A549 treated with dexamethasone at 1 μM for 4 hours (cell line): ENCODE measurements around the gene ALDOC. TPM values are rescaled to one million over a fixed set of nuclear protein-coding genes. Genes with fewer than 3 reads are reported as not detected.

ENCODE experiments used
- total RNA-seq: library from RNA; stranded (reverse); fragments of 200-300 nt; extraction: Qiagen RNA extraction; gene quantifications from 5 replicates; pipeline ENCODE4 v1.2.3, GENCODE V29; 2022

ALDOC gene
- total RNA-seq: 1.4 to 2.5 TPM (median 2.0 TPM) in 5 replicates

GRCh38 chr17:28576758-28577465, at the start of gene ALDOC:
Gene ALDOC, minus strand, starts transcription at chr17:28576895. Its CDS starts 1,363 bp downstream, at chr17:28575532.

DNA sequence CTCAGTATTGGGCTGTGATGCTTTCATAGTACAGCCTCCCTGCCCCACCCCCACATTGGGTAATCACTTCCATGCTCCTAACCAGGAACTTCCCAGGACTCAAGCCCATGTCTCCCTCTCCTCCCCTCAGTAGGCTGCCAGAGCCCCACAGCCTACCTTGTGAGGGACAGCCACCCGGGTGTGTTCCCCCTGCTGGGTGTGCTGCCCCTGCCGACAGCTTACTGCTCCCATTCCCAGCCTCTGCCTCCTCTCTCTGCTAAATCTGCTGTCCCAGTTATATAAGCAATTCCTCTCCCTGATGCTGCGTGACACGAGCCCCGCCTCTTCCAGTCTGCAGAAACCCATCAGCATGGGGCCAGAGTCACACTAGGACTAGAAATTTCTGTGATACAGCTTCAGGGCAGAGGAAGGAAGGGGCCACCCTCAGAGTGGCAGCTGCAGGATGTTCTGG, 37.3 kb upstream of the ALDOC start, which contains the start of gene RSKR:
Gene RSKR, minus strand, starts transcription at position 255 of the 451 bp plus-strand sequence. Its CDS starts 24 bp downstream, at position 231.

GRCh38 chr17:28598799-28599310, 22.2 kb upstream of the ALDOC start, which contains the start of gene SPAG5:
Gene SPAG5, minus strand, starts transcription at chr17:28599025. Its CDS starts 79 bp downstream, at chr17:28598946.

DNA sequence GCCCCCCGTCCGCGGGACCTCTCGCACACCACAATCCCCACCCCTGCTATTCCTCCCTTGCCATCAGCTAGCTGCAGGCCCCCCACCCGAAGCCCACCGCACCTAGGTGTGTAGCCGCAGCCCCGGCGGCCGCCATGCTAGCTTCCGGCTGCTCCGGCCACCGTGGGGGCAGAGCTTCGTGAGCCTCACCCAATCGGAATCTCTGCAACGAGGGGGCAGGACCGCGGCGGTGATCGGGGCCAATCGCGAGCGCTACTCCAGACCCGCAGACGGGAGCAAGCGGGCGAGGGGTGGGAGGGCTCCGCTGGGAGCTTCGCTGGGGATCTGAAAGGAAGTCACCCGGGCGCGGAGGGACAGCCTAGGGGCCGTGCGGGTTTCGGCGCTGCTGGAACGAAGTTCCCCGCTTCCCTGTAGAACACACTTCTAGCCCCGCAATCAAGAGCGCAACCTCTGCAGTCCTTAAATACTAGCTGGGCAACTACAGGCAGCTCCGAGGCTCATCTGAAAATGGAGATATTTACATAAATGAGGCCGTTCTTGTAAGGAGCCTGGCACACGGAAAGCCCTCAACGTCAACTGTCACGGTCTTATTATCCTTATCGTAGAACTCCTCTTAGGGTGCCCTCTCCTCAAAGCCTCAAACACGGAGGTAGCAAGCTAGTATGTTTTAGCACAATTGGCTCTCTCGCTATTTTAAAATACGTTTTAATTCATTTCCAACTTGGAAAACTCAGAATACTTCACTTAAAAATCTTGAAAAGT, 5.2 kb downstream of the ALDOC start, which contains the start of gene PIGS:
Gene PIGS, minus strand, starts transcription at position 164 of the 762 bp plus-strand sequence. Its CDS starts 28 bp downstream, at position 136.

DNA sequence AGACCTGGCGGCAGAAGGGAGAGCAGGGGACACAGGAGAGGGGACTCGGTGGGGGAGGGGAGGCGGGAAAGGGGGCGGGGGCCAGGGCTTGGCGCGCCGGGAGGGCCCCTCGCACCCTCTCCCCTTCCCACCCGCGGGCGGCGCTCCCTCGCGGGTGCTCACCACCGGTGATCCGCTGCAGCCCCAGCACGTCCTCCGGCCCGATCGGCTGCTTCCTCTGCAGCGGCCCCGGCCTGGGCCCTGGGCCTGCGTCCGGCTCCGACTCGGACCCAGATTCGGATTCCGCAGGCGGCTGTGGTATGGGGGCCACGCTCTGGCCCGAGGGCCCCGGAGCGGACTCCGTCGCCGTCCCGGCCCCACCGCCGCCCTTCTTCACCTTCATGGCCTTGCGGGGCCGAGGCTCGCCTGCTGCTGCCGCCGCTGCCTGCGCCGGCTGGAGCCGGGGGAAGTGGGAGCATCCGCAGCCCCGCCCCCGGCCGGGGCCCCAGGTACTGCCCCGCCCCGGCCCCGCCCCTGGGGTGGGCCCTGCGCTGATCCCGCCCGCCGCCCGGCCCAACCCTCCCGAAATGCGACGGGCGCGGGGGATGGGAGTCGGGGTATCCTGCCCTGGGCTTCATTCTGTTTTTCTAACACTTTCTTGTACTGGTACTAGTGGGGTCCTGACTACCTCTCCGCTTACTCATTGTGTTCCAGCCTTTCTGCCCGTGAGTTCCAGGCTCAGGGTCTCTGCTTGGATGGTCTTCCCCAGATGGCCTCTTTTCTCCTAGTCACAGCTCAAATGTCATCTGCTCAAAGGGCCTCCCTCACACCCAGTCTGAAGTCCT, 24.3 kb downstream of the ALDOC start, which contains the start of gene UNC119:
Gene UNC119, minus strand, starts transcription at position 449 of the 824 bp plus-strand sequence. Its CDS starts 67 bp downstream, at position 382.

Other genes starting within 250 kb of the ALDOC start
- 45.8 to 50.6 TPM (median 47.7 TPM) in 5 replicates for gene IFT20, start 241.4 kb downstream of the ALDOC start, total RNA-seq
- 40.3 to 55.6 TPM (median 51.0 TPM) in 5 replicates for gene TNFAIP1, start 241.1 kb downstream of the ALDOC start, total RNA-seq
- 144 to 174 TPM (median 169 TPM) in 5 replicates for gene POLDIP2, start 219.4 kb downstream of the ALDOC start, total RNA-seq
- gene SEBOX, start 211.7 kb downstream of the ALDOC start, total RNA-seq: not detected in 5 replicates
- 15.3 to 21.2 TPM (median 19.1 TPM) in 5 replicates for gene VTN, start 206.6 kb downstream of the ALDOC start, total RNA-seq
- gene SARM1, start 205.2 kb downstream of the ALDOC start, total RNA-seq: 3.7 to 6.7 TPM (median 5.4 TPM) in 5 replicates
- gene SLC46A1, start 170.7 kb downstream of the ALDOC start, total RNA-seq: 14.3 to 19.8 TPM (median 19.4 TPM) in 5 replicates
- 0.07 to 0.20 TPM (median 0.12 TPM) in 5 replicates for gene SLC13A2, start 103.3 kb downstream of the ALDOC start, total RNA-seq
- gene FOXN1, start 70.5 kb downstream of the ALDOC start, total RNA-seq: 0.02 to 0.03 TPM (median 0.02 TPM) in 3 of 5 replicates, not detected in the others
- gene UNC119, start 24.3 kb downstream of the ALDOC start, total RNA-seq: 21.9 to 31.8 TPM (median 29.0 TPM) in 5 replicates
- 54.1 to 65.1 TPM (median 60.5 TPM) in 5 replicates for gene PIGS, start 5.4 kb downstream of the ALDOC start, total RNA-seq
- gene SPAG5, start 22.1 kb upstream of the ALDOC start, total RNA-seq: 64.8 to 73.8 TPM (median 69.0 TPM) in 5 replicates
- 1.8 to 5.6 TPM (median 4.3 TPM) in 5 replicates for gene RSKR, start 37.3 kb upstream of the ALDOC start, total RNA-seq
- gene BLTP2, start 68.3 kb upstream of the ALDOC start, total RNA-seq: 58.8 to 74.2 TPM (median 69.1 TPM) in 5 replicates
- gene SDF2, start 85.0 kb upstream of the ALDOC start, total RNA-seq: 75.2 to 84.3 TPM (median 77.7 TPM) in 5 replicates
- gene SUPT6H, start 85.3 kb upstream of the ALDOC start, total RNA-seq: 56.8 to 83.6 TPM (median 78.1 TPM) in 5 replicates
- gene PROCA1, start 135.0 kb upstream of the ALDOC start, total RNA-seq: 0.87 to 1.6 TPM (median 1.4 TPM) in 5 replicates
- 192 to 231 TPM (median 217 TPM) in 5 replicates for gene RAB34, start 141.0 kb upstream of the ALDOC start, total RNA-seq
- 1,532 to 2,344 TPM (median 1,598 TPM) in 5 replicates for gene RPL23A, start 143.1 kb upstream of the ALDOC start, total RNA-seq
- gene TLCD1, start 149.3 kb upstream of the ALDOC start, total RNA-seq: 27.5 to 45.5 TPM (median 40.7 TPM) in 5 replicates
- gene NEK8, start 151.9 kb upstream of the ALDOC start, total RNA-seq: 2.5 to 3.9 TPM (median 3.7 TPM) in 5 replicates
- gene TRAF4, start 167.1 kb upstream of the ALDOC start, total RNA-seq: 46.2 to 72.9 TPM (median 69.6 TPM) in 5 replicates